K562 (cell line): Measurements from ENCODE around the gene SCP2. TPM values are rescaled to one million over a fixed set of nuclear protein-coding genes. Genes with fewer than 3 reads are reported as not detected.

Experiments
- ATAC-seq: fragments of 200-7000 bp; cut with Tn5 transposase; 3 replicates; pipeline ENCODE4 v1.9.1; 2020; ENCODE audit warnings: moderate library complexity
- BruUV-seq: library from RNA; stranded (reverse); fragments of 400-500 nt; replicated peaks from 2 replicates; lab custom pipeline; 2021; lab: Mats Ljungman, UMichigan
- CTCF ChIA-PET: fragments of 300-600 bp; formaldehyde crosslinking; extraction: SDS; loops from one replicate; lab custom pipeline; 2021; ENCODE audit warnings: low intra/inter-chr PET ratio; lab: Yijun Ruan, JAX
- POLR2A ChIA-PET: fragments of 300-600, 350-650 bp; sonication (Branson Sonifier 250); formaldehyde crosslinking; extraction: SDS; loops from one replicate; lab custom pipeline; 2021; ENCODE audit warnings: antibody characterized with exemption, inconsistent platforms; lab: Yijun Ruan, JAX
- DNase-seq, 4 experiments: peaks; one replicate each; pipeline versions ENCODE4 v3.0.0 to v3.0.0-alpha.2; 2011 to 2018; ENCODE audit warnings: low spot score in 3 of 4, mixed read lengths in 3 of 4; ENCODE audit errors: extremely low read depth in 1 of 4
- FAIRE-seq: peaks from 2 replicates; lab custom pipeline; 2011; peaks lifted over from hg19 to GRCh38; lab: Jason Lieb, UNC
- H2AFZ ChIP-seq: 2 replicates; pipeline ENCODE4 v1.6.0; 2011; ENCODE audit warnings: low read depth, low read length, control low read depth, inconsistent platforms
- H3K27ac ChIP-seq: fragments of 200-600 bp; 3 replicates; pipeline ENCODE4 v1.8.0; 2011; ENCODE audit warnings: low read depth, mild to moderate bottlenecking, control low read depth, inconsistent platforms, low read length, moderate library complexity, mixed read lengths; ENCODE audit errors: extremely low read depth
- H3K27me3 ChIP-seq, 2 experiments: fragments of 300-600 bp in 1 of 2; 2 replicates in 1 of 2; 3 replicates in 1 of 2; pipeline versions ENCODE4 v1.6.0 to v1.8.0; 2011; ENCODE audit warnings: inconsistent platforms in 2 of 2, low read length in 2 of 2, mild to moderate bottlenecking in 1 of 2, mixed read lengths in 1 of 2, moderate library complexity in 1 of 2; ENCODE audit not compliant: control insufficient read depth in 2 of 2, insufficient read depth in 2 of 2
- H3K36me3 ChIP-seq: fragments of 300-600 bp; 3 replicates; pipeline ENCODE4 v1.8.0; 2011; ENCODE audit warnings: mild to moderate bottlenecking, low read length, inconsistent platforms; ENCODE audit not compliant: control insufficient read depth, insufficient read depth
- H3K4me1 ChIP-seq, 2 experiments: fragments of 200-600 bp in 1 of 2; replicated peaks in 1 of 2; 2 replicates in 1 of 2; 3 replicates in 1 of 2; pipeline versions ENCODE4 v1.5.1 to v1.8.0; 2011; ENCODE audit warnings: inconsistent platforms in 2 of 2, low read length in 2 of 2, mild to moderate bottlenecking in 1 of 2, mixed read lengths in 1 of 2, moderate library complexity in 1 of 2; ENCODE audit not compliant: control insufficient read depth in 2 of 2, insufficient read depth in 2 of 2
- H3K4me2 ChIP-seq: 2 replicates; pipeline ENCODE4 v1.6.1; 2011; ENCODE audit warnings: low read length, control low read depth, inconsistent platforms, mixed read lengths; ENCODE audit not compliant: insufficient read depth
- H3K4me3 ChIP-seq: fragments of 200-600 bp; sonication (generic), shearing (Covaris generic); 2 replicates; pipeline ENCODE4 v1.5.1; 2016; ENCODE audit warnings: control low read depth, inconsistent platforms
- H3K79me2 ChIP-seq: fragments of 200-600 bp; 3 replicates; pipeline ENCODE4 v1.8.0; 2011; ENCODE audit warnings: low read length, inconsistent platforms; ENCODE audit not compliant: control insufficient read depth, insufficient read depth
- H3K9ac ChIP-seq, 2 experiments: 2 replicates each; pipeline versions ENCODE4 v1.6.0 to v1.6.1; 2011; ENCODE audit warnings: low read depth in 2 of 2, low read length in 2 of 2, control low read depth in 1 of 2, inconsistent platforms in 1 of 2, mild to moderate bottlenecking in 1 of 2, mixed read lengths in 1 of 2; ENCODE audit not compliant: insufficient read depth in 1 of 2
- H3K9me1 ChIP-seq: one replicate; pipeline ENCODE4 v1.6.0; 2011; ENCODE audit warnings: inconsistent platforms, mild to moderate bottlenecking, low read length, moderate library complexity; ENCODE audit not compliant: control insufficient read depth, insufficient read depth
- H3K9me3 ChIP-seq: replicated peaks from 2 replicates; pipeline ENCODE4 v1.5.1; 2011; ENCODE audit warnings: low read depth, low read length, inconsistent platforms; ENCODE audit not compliant: control insufficient read depth, insufficient read depth
- H4K20me1 ChIP-seq: replicated peaks from 2 replicates; pipeline ENCODE4 v1.6.1; 2011; ENCODE audit warnings: low read length, inconsistent platforms, mixed read lengths; ENCODE audit not compliant: control insufficient read depth, insufficient read depth
- NFIC ChIP-seq: fragments of 450-650 bp; IDR thresholded peaks from 2 replicates; pipeline ENCODE4 v1.6.1; 2017; ENCODE audit warnings: mild to moderate bottlenecking, inconsistent platforms
- SREBF1 ChIP-seq: fragments of 150-350 bp; IDR thresholded peaks from 2 replicates; pipeline ENCODE4 v1.6.1; 2014; ENCODE audit warnings: antibody characterized with exemption, low read depth, low read length, borderline replicate concordance
- ZZZ3 ChIP-seq: fragments of 450-650 bp; IDR thresholded peaks from 2 replicates; pipeline ENCODE4 v1.6.1; 2016; ENCODE audit warnings: antibody characterized with exemption, mild to moderate bottlenecking, moderate library complexity
- WGBS: fragments of 100-300 bp; shearing (Covaris generic); methylation state at CpG from one replicate; pipeline ENCODE4 v1.1.6; 2016; ENCODE audit warnings: low coverage, mixed read lengths; ENCODE audit not compliant: insufficient coverage; ENCODE audit errors: missing lambda C conversion rate; 5-methylcytosine and 5-hydroxymethylcytosine counted together
- in situ Hi-C: fragments of 300-500 bp; cut with MboI; formaldehyde crosslinking; loops from 4 replicates; pipeline ENCODE4 v1.15.0; 2018; ENCODE audit warnings: inconsistent platforms, mixed read lengths
- intact Hi-C: fragments of 100-400 bp; cut with micrococcal nuclease; formaldehyde crosslinking; loops from 2 replicates; pipeline ENCODE4 v1.14.2; 2022
- polyA plus RNA-seq, 8 experiments: library from polyadenylated mRNA; depleted of rRNA in 4 of 8; stranded (reverse) in 5 of 8; unstranded in 3 of 8; fragments of >200 nt; fragmentation: Nextera tagmentation in 2 of 8; fragmentation: Illumina TruSeq in 1 of 8; extraction: Ambion mirVana in 2 of 8; extraction: Trizol in 1 of 8; gene quantifications; 2 replicates each; pipeline versions ENCODE4 v1.2.1 to v1.2.3, GENCODE V29; 2011 to 2014; ENCODE audit warnings: inconsistent platforms in 1 of 8, missing spikeins in 1 of 8
- total RNA-seq, 7 experiments: library from RNA; depleted of rRNA in 6 of 7; stranded (reverse); fragments of >200 nt in 6 of 7; fragmentation: Illumina TruSeq in 2 of 7; extraction: Trizol in 2 of 7; gene quantifications; 2 replicates each; pipeline versions ENCODE4 v1.2.1 to v1.2.3, GENCODE V29; 2011 to 2021; ENCODE audit warnings: low replicate concordance in 1 of 7

SCP2 gene
- total and polyA plus RNA-seq, 9 of the 15 experiments (the other 6 are each of a cell fraction or from before 2014, with no cell fraction given): 63.8 to 258 (median 106) TPM

- DNase-seq (no peak), ATAC-seq (no peak), FAIRE-seq (no peak)
- Histone ChIP-seq H3K4me3 (no peak overlapping the region), H3K9me1 (no peaks in the 10 kb centered on the region), H3K36me3 (no peaks in the 10 kb centered on the region), H3K27ac (no peak overlapping the region), H3K9ac (peak overlapping the region in 1 of 2 experiments; percentile 24; a peak in 1 of 4 replicates), H2AFZ (no peak overlapping the region), H3K27me3 (peaks cover 0 to 33% of the 10 kb centered on the region in 2 experiments; a peak in 3 of 5 replicates), H3K4me2 (no peak overlapping the region), H3K79me2 (no peaks in the 10 kb centered on the region), H4K20me1 (peaks cover 7% of the 10 kb centered on the region; the same call in 1 of the 2 replicates), H3K4me1 (peaks cover 8 to 37% of the 10 kb centered on the region in 2 experiments; a peak in 3 of 5 replicates), H3K9me3 (no peaks in the 10 kb centered on the region)
- 7% methylated on average over 17 of the region's 17 CpGs for WGBS
- intact Hi-C loops (no loop called here), in situ Hi-C loops (no loop called here)
- TF ChIP-seq NFIC: peak; percentile 17; the same call in 1 of the 2 replicates
- no peak for TF ChIP-seq ZZZ3
- ChIA-PET POLR2A (interaction anchor here (0.5 to 1.4 kb wide), 3 partner anchors 31 to 45 kb away, joined by 3 to 6 read pairs (median 3); no protein-coding TSS in a partner anchor), CTCF (no interaction called here)
- BruUV-seq: no TSS peak
Observed at GRCh38 chr1:53083636-53084588, 156.8 kb downstream of the SCP2 start.

- Histone ChIP-seq H4K20me1 (peaks cover 7% of the 10 kb centered on the region; the same call in 1 of the 2 replicates), H3K9ac (no peak overlapping the region; a peak in 1 of 4 replicates), H3K4me1 (peaks cover 8 to 40% of the 10 kb centered on the region in 2 experiments; a peak in 3 of 5 replicates), H2AFZ (no peak overlapping the region), H3K79me2 (no peaks in the 10 kb centered on the region), H3K4me2 (no peak overlapping the region), H3K27ac (no peak overlapping the region), H3K4me3 (no peak overlapping the region), H3K9me3 (no peaks in the 10 kb centered on the region), H3K9me1 (no peaks in the 10 kb centered on the region), H3K36me3 (no peaks in the 10 kb centered on the region), H3K27me3 (peaks cover 0 to 35% of the 10 kb centered on the region in 2 experiments; a peak in 3 of 5 replicates)
- FAIRE-seq (no peak), DNase-seq (no peak), ATAC-seq (no peak)
- BruUV-seq: no TSS peak
- no peak for TF ChIP-seq SREBF1
- ChIA-PET POLR2A (interaction anchor here (0.5 to 1.4 kb wide), 3 partner anchors 8 to 37 kb away, joined by 3 read pairs; no protein-coding TSS in a partner anchor), CTCF (no interaction called here)
- intact Hi-C loops: no loop called here
- in situ Hi-C loops: no loop called here
- WGBS: 5% methylated on average over 8 of the region's 8 CpGs
Observed at GRCh38 chr1:53084589-53084971, 157.5 kb downstream of the SCP2 start.
